ENCODE data around the gene SLC25A44.

DNA sequence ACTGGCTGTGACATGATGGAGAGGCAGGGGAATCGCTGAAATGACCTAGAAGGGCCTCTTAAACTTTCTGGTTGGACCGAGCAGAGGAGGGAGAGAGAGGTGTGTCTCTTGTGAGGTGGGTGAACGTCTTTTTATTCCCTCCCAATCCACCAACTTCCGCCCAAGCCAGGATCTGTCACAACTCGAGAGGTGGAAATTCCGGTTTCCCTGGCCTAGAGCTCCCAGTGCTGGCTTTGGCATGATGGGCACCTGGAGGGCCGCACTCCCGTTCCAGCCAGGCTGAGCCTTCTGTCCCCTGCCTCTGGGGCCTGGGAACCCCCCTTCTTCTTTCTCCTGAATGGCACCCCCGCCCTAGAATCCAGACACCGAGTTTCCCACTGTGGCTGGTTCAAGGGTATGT is 40.5 kb upstream of the SLC25A44 start, which contains the start of gene SEMA4A:
- TF ChIP-seq, protein P1, sequence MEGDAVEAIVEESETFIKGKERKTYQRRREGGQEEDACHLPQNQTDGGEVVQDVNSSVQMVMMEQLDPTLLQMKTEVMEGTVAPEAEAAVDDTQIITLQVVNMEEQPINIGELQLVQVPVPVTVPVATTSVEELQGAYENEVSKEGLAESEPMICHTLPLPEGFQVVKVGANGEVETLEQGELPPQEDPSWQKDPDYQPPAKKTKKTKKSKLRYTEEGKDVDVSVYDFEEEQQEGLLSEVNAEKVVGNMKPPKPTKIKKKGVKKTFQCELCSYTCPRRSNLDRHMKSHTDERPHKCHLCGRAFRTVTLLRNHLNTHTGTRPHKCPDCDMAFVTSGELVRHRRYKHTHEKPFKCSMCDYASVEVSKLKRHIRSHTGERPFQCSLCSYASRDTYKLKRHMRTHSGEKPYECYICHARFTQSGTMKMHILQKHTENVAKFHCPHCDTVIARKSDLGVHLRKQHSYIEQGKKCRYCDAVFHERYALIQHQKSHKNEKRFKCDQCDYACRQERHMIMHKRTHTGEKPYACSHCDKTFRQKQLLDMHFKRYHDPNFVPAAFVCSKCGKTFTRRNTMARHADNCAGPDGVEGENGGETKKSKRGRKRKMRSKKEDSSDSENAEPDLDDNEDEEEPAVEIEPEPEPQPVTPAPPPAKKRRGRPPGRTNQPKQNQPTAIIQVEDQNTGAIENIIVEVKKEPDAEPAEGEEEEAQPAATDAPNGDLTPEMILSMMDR (IDR thresholded peaks at IDR 0.05 in 4 of 5, conservative IDR thresholded peaks at IDR 0.05 in 1 of 5), result no peak
- TF ChIP-seq POLR2A (IDR thresholded peaks at IDR 0.05), result no peak

Data from gastrocnemius medialis (tissue), 4 donors.